GDM1 (cell line): Measurements from ENCODE around the gene PTPRD.

Source experiments
- DNase-seq: peaks from one replicate; lab custom pipeline; 2025; lab: John Stamatoyannopoulos, UW

PTPRD gene

DNA sequence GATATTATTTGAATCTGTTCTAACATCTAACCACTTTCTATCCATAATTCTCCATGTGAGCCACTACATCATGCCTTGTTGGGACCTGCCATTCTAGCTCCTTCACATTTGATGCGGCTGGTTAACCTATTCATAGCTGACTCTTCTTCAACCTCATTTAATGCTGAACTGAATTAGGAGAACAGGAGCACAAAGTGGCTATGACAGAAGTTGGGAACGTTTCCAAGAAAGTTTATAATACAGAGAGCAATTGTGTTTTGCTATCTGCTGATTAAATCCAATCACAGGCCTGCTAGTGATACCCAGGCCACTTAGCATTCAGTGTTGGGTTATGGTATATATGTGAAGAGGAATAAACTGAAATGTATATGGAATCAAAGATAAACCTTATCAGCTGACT, 440.3 kb downstream of the PTPRD start:
- DNase-seq = no peak

DNA sequence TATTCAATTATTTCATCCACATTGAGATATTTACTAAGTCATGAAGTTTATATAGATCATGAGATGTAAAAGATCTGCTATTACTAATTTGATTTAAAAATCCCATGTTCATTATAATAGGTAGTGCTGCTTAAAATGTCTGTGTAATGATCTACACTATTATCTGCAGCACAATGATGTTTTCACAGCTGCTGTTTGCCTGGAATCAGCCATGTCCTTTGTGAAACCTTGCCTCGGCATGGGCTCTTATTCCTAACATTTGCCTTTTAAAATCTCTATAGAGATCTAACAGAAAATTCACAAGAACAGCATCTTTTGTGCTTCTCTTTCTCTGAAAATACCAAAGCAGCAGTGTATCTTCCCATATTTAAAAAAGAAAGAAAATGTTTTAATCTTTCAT, 444.6 kb downstream of the PTPRD start:
- no peak for DNase-seq

DNA sequence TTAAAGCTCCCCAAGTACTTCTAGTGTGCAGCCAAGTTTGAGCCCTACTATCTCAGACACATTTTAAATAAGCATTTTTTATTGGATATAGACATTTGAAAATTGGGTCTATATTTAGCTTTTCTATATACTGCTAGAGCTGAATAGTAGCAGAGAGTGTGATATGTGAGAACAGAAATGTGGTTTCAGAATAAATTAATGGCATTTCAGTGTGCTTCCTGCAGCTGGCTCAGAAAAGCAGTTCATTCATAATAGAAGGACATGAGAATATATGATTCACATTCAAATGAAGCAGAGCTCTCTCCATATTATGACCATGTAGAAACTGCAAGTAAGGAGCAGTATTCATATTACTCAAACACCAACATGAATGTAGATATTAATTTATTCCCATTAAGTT, 464.0 kb downstream of the PTPRD start:
- DNase-seq = no peak

DNA sequence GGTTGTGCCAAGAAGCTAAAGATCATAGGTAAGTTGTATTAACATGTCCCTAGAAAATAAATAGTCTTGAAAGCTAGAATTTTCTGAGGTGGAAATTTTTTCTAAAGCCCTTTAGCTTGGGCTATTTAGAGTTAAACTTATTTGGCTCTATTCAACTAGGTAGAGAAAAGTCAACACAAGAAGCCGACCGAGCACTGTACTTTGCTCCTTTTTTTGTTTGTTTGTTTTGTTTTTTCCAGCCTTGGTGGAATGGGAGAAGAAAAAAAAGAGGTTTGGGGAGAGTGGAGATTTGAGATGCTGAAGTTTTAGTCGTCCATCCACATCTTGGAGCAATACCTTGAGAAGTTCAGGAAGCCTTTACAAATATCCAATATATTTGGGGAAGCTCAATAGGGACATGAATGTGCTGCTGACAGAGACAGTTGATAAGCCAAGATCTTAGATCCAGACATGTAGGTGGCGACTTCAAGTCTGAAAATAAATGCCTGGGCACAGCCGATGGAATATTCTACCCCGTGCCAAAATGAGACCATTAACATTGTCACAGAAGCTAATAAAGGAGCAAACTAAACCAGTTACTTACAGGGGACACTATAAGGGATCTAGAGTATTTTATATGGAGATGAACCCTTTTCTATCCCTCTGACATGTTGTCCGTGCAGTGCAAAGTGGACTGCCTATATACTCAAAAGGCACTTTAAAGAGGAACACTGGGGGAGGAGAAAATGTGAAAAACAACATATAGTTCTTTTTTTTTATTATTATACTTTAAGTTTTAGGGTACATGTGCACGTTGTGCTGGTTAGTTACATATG, 466.1 kb downstream of the PTPRD start:
- no peak for DNase-seq

DNA sequence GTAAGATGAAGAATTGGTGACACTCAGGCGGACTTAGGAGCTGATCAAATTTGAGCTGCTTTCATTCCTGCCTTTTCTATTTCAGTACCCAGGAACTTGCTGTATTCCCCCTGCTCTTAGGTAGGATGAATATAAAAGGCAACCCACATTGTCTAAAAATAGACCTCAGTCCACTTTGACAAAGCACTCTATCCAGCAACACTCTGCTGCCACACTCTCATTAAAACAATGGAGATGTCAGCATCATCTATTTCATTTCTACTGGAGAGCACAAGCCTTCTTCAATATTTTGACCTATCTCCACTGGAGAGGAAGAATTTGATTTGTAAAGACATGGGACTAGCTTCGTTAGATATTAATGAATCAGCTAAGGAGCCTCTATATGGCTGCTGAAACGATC, 468.4 kb downstream of the PTPRD start:
- DNase-seq = no peak

DNA sequence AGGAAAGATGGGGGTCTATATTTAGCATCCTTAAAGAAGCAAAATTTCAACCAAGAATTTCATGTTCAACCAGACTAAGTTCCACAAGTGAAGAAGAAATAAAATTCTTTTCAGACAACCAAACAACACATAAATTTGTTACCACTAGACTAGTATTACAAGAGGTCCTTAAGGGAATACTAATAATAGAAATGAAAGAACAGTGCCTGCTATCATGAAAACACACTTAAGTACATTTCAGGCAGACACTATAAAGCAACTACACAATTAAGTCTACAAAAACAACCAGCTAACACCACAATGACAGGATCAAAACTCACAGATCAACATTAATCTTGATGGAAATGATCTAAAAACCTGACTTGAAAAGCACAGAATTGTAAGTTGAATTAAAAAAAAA, 477.2 kb downstream of the PTPRD start:
- DNase-seq = no peak

DNA sequence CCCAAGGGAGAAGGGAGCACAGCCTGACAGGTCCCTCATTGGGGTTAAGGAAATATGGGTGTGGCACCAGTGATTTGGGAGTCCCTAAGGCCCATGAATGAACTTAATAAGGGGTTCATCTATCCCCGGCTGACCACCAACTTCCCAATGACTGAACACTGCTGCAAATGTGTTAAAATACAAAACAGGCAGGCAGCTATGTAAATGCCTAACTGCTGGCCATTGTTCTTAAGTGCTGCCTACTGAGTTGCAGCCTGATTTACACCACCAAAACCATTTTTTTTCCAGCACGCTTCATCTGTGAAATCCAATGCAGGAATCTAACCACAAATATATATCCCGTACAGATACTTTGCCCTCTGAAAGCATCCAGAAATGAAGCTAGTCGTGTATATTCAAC, 478.5 kb downstream of the PTPRD start:
- DNase-seq = no peak

DNA sequence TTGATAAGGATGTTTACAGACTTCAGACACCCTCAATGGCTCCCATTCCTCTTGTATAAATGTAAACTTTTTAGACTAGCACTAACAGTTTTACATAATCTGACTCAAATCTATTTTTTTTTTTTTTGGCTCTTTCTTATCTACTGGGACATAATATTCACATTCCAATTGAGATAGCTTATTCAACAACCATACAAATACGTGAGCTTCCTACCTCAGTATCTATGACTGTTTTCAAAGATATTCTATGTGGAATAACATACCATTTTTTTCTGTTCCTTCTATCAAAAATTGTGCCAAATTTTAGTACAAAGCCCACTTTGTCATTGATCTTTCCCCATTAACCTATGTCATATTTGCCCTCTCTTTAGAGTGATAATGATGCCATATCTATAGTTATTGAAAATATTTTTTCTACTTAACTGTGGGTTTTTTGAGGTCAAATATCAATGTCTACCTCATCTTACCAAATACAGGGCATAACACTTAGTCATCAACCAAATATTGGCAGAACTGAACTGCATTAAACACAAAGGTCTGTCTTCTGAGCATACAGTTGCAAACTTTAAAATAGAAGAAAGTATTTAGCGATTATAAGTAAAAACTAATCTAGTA, 482.6 kb downstream of the PTPRD start:
- no peak for DNase-seq

DNA sequence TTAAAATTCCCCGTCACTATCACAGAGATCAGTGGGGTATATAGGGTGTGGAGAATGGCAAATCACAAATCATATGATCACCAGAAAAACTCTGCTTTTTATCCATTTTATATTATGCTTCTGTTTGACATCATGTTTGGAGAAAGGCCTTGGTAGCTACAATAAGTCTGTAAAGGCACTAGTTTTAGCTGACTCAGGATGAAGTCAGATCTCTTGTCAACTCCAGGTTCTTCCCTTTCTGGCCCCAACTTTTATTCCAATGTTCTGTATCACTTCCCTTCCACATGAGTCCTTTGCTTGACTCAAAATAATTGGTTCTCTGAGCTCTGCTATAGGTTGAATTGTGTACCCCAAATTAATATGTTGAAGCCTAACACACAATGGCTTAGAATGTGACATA, 484.9 kb downstream of the PTPRD start:
- DNase-seq = no peak

DNA sequence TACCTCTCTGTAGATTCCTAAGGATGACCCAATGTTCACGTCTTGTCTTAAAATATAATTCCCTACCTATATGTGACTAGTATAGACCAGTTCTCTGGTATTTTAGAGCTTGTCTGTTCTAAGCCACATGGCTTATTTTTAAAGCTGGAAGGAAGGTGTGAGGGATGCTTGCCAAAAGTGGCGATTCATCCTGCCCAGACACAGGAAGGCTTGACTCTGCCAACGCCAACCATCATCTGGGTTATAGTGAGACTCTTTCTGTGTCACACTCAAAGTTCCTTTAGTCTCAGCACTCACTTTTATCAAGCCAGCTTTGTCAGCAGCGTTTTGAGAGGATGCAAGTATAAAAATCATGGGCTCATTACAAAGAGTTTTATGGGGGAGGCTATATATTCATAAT, 500.0 kb downstream of the PTPRD start:
- no peak for DNase-seq

DNA sequence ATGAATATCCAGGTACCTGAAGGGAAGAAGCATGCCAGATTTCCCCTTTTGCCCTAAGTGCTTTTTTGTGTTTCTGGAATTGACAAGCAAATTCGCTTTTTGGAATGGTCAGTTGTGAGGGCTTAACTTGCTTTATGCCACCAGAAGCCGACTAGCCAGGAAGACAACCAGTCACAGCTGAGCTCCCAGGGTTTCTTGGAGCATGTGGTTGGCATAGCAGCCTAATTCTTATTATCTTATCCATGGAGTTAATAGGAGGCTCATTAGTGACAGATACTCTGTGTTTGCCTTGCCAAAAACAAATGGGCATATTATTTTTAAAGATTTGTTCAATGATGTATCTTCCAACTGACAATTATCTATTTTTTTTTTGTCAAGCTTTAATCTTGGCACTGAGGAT, 500.7 kb downstream of the PTPRD start:
- no peak for DNase-seq

DNA sequence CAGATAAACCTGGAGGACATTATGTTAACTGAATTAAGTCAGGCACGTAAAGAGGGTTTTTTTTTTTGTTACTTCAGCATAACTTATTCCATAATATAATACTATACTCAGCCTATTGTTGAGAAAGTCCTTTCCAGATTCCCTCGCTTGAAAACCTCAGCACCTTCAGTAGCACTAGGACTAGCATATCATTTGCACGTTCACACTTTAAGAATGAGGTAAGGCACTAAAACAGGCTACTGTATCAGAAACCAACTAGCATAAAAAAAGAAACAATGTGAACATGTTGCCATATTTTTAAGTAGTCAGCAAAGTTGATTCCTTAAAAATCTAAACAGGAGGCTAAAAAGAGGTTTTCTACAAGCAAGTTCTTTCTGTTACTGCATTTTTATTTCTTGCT, 504.0 kb downstream of the PTPRD start:
- no peak for DNase-seq

DNA sequence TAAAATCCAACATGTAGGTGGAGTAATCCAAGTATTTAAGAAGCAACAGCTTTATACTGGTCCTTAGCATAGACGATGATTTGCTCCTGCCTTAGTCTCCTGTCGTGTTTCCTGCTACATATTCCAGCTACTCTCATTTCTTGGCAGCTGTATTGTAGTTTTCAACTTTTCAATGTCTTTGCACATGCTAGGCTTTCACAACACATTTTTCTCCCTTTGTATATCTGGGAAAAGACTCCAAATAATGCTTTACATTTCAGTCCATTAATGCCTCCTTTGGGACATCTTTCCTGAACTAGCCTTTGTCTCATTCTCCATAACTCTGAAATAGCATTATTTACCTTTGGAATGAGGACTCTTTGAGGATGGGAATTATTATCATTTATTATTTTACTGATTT, 508.0 kb downstream of the PTPRD start:
- DNase-seq = no peak

DNA sequence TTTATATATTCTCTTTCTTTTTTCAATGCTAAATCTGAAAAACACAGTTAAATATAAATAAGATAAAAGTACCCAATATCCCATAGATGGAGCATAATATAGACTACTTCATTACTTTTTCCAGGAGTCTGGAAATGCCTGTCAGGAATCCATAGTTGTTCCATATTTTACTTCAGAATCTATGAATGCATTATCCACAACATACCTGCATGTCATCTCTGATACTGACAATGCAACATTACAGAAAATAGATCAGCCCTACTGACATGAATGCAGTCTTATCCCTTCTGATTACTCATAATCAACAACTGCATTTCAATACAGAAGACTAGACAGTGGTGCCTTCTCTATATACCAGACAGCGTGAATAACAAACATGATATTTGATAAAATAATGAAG, 517.6 kb downstream of the PTPRD start:
- DNase-seq = no peak

DNA sequence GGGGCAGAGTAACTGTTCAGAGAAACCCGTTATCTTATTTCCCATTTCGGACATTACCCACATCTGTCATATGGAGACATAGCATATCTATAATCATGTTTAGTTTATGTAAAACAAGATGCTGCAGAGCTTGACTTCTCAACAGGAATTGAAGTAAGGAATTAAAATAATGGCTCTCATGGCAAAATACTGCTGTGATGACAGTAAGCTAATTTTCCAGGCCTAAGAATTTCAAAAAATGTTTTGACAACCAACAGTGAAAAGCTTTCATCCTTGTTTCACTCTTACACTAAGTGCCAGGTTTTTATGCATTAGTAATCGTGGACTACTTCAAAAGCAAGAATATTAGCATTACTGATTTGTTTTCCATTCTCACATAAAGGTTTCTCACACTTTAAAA, 518.2 kb downstream of the PTPRD start:
- no peak for DNase-seq

DNA sequence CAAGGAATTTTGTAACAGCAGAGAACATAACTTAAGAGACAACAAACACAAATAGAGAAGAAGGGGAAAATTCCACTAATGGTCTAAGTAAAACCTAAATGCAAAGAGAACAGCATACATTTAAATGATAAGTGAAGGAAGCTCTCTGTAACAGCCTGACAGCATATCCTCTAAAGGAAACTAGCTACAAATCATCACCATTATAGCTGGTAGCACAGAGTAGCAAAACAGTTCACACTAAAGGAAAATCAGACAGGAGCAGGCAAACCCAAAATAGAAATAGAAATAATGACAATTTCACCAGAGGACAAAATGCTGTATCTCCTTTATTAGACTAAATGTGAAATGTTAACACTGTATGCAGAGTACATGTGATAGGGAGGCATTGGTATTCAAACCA, 532.8 kb downstream of the PTPRD start:
- no peak for DNase-seq

DNA sequence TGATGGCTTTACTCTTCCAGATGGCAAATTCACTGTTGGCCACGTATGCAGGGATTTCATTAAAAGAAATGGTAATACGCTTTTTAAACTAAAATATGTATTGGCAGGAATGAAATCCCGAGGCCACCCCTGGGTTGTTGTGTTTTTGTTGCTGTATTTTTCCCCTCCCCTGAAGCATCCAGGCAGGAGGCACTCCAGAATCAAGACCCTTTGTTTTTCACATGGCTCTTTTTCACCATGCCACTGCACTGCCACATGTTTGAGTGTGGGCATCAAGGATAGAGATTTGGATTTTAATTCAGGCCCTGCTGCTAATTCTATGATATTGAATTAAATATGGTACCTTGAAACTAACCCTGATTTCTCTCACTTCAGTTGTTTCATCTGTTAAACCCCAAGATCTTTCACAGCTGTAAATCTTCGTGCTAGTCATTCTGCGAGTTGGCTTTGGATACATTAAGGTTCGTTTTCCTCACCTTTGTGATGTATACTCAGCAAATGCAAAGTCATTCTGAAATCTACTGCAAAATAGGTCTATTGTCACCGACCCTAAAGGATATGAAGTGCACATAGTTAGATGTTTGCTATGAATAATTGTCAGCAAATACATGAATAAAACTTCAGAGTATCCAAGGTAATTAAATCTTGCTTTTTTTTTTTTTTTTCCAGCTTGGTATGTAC, 533.4 kb downstream of the PTPRD start:
- no peak for DNase-seq

DNA sequence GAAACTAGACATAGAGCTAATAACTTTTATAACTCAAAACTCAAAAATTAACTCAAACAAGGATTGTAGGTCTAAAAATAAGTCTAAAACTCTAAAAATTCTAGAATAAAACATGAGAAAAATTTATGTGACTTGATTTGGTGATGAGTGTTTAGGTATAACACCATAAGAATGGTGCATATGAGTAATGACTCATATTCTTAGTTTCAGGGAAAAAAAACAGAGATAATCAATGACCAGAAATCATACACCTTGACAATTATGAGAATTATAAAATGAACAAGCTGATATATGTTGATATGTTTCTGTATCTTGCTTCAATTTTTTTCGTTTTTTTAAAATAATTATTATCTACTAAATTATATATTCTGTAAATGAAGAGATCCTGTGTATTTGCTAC, 541.2 kb downstream of the PTPRD start:
- DNase-seq = no peak

DNA sequence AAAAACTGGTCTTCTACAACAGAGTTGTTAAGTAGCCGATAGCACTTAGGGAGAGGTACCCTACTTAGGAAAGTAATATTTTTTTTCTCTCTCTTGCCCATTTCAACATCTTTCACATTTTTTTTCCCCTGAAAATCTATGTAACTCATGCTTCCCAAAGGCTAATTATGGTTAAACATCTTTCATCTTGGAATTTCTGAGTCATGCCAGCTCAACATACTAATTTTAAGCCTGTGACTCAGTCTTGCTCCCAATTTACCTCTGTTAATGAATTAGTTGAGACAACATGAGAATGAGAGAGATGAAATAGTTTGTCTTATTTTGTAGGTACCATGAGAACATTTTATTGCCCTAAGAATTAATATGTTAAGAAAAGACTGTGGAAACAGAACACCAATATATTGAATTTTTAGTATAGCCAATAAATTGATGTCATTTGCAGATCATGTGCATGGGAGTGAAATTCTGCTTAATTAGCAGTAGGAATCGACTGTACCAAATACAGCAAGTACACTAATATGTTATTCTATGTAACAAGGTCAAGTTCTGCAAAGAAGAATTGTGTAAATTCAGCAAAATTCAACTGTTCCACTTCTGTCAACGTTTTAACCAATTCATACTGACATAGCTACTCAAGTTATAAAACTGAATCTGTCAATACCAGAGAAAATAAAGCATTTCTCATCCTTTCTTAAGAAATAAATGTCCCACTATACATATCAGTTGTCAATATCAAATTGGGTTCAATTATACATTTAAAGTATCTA, 550.0 kb downstream of the PTPRD start:
- no peak for DNase-seq

DNA sequence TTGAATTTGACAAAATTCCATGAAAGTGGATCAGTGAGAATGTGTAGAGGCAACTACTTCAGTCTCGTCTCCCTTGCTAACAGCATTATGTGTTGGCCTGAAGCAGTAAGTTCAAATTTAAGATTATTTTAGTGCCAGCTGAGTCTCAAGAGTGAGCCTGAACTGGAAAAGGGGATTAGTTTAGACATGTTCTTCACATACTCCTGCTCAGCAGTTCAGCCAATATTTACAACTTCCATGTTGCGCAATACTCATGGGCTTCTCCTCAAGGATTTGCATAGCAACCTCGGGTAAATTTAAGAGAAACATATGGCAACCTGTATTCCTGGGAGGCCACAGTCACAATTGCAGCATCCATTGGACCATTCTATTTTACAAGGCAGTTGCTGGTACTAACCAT, 553.8 kb downstream of the PTPRD start:
- DNase-seq = no peak

DNA sequence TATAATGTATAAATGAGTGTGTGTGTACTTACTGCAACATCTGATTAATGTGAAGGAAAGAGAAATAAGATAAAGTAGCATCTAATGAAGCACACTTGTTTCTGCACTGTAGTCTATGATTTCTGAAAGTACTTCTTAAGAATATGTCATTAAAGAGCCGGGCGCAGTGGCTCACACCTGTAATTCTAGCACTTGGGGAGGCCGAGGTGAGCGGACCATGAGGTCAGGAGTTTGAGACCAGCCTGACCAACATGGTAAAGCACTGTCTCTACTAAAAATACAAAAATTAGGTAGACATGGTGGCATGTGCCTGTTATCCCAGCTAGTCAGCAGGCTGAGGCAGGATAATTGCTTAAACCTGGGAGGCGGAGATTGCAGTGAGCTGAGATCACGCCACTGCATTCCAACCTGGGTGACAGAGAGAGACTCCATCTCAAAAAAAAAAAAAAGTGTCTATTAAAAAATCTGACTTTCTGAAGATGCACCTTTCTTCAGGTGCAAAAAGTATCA, 556.9 kb downstream of the PTPRD start:
- DNase-seq = no peak

DNA sequence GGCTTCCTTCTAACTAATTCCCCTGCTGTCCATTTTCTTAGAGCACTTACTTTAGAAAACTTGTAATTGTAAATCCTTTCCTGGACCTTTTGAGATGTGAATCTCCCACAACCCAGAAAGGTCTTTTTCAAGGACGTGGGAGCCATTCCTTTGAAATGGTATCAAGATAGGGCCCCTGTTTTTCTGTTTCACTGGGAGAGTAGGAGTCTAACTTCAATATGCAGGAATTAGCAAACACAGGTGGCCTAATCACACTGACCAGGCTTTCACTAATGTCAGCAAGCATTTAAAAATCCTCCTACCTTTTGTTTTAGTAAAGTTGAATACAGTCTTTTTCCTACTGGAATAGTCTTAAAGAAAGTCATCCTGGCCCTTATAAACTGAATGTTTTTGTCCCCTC, 558.3 kb downstream of the PTPRD start:
- DNase-seq = no peak
